G401.6 (cell line): Measurements from ENCODE around the gene HAND1.

Experiments
- FAIRE-seq: peaks from 2 replicates; lab custom pipeline; 2012; peaks lifted over from hg19 to GRCh38; lab: Jason Lieb, UNC

HAND1 gene

DNA sequence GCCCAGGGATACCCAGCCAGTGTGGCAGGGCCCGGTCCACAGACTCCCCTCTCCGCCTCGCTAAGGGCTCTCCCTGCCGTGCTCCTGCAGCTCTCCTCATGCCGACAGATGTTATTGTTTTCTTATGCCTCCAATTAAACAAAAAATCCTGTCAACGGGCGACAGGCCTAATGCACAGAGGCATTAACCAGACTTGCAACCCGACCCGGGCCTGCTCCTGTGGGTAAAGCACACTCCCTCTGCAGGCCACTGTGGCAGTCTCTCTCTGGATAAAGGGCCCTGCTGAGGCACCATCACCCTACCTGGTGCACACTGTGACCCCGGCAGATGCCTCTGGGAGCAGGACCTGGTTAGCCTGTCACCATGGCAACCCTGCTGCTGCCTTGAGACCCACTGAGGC, 27.5 kb upstream of the HAND1 start:
- FAIRE-seq, result no peak

DNA sequence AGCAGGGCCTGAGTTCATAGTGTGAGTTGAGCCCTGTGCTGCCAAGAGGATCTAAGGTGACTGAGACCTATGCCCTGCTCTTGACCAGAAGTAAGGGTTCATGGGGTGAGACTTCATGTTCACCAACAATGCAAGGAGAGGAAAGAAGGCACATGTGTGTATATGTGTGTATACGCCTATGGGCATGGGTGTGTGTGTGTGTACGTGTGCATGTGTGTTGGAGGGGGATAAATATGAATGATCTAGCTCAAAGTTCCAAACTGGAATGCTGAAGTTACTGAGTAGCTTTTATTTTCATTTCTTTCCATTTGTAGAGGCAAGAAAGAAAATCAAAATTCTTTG, 25.6 kb upstream of the HAND1 start:
- no peak for FAIRE-seq

DNA sequence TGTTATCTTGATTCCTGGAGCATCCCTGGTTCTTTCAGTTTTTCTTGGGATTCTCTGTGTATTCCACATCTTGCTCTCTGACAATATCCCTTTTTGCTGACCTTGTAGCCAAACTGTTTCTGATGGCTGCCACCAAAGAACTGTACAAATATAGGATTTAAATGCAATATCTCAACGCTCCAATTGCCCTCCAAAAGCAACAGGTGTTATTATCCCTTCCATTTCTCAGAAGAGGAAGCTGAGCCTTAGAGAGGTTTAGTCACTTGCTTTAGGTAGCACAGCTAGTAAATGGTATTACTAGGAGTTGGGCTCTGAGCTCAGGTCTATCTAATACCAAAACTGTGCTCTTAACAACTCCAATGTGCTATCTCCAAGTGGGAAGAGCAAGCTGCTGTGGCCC, 24.2 kb upstream of the HAND1 start:
- no peak for FAIRE-seq

DNA sequence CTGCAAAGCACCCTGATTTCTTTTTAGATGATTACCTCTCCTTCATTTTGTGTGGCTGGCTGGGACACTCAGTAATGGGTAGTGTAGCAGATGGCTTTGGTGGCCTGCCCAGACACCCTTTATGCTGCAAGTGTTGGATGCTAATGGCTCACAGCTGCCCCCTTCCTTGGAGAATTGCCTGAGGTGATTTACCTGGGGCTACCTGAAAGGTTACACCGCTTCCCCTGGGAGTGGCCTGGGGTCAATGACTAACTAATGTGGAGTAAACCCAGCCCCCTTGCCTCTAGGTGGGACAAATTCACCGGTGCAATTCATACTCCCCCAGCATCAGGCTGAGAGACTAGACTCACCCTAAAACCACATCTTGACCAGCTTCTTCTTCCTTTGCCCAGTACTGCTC, 23.5 kb upstream of the HAND1 start:
- no peak for FAIRE-seq

DNA sequence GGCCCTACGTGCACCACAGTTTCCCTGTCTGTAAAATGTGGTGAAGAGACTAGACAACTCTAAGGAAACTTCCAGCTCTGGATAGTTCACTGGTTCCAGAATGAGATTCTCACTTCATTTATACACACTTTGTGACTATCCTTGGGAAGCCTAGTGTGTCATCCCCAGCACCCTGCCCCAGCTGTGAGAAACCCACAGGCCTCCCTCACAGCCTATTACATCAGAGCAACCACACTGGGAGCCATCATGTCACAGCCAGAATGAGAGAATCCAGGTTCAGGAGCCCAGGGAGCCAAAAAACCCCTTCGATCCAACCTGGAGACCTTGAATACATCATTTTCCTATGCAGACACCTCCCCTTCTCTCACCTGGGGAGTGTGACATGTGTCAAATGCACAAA, 21.0 kb upstream of the HAND1 start:
- no peak for FAIRE-seq

DNA sequence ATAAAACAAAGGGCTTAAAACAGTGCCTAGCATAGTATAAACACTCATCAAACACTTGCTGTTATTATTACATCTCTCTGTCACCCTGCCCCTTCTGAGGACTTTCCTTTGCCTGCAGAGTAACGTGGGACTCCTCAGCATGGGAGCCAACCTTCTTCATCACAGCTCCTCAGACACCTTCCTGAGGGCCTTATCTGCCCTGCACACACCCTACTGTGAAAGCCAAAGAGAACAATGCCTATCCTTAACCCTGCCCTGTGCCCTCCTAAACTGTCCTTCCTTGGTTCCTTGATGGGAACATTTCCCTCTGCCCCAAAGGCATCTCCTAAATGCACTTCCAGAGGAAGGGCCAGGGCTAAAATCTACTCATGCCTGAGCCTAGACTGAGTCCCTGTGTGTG, 20.6 kb upstream of the HAND1 start:
- no peak for FAIRE-seq

DNA sequence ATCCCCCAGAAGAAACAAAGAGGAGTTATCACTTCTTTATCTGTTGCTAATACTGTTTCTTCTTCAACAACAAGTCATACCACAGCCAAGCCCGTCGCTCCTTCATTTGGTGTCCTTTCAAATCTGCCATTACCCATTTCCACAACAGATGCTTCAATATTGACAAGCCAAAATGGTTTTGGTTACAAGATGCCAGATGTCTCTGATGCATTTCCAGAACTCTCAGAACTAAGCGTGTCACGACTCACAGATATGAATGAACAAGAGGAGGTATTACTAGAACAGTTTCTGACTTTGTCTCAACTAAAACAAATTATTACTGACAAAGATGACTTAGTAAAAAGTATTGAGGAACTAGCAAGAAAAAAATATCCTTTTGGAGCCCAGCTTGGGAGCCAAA, 16.0 kb upstream of the HAND1 start:
- no peak for FAIRE-seq

DNA sequence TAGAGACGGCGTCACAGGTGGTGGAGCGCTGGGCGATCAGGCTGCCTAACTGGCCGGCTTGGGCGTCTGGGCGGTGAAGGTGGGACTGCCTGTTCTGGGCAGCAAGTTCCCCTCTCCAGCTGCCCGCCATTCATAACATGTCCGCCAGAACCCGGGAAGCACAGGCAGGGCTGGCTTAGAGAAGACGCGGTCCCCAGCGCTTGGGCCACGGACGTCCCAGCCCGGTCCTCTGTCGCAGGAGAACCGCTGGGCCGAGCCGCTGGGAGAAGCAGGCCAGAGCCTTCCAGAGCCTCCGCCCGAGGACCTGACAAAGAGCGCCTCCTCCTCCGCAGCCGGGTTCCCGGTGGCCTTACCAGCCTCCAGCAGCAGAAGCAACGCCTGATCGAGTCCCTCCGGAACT, 15.2 kb upstream of the HAND1 start:
- FAIRE-seq, result no peak

DNA sequence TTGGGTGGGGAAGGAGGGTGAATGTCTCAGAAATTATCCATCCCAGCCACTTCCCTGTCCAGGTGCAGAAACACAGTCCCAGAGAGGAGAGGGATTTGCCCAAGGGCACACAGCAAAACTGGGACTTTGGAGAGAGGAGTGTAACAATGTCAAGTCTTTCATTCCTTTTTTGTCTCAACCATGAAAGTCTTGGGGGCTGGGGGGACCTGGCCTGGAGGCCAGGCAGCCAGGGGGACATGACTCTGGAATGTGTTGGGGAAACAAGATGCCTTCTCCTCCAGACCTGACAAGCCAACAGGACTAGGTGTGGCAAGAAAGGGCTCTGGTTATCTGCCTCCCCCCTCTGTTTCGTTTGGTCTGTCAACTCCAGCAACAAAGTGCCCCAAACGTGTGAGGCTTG, 13.9 kb upstream of the HAND1 start:
- FAIRE-seq, result no peak

DNA sequence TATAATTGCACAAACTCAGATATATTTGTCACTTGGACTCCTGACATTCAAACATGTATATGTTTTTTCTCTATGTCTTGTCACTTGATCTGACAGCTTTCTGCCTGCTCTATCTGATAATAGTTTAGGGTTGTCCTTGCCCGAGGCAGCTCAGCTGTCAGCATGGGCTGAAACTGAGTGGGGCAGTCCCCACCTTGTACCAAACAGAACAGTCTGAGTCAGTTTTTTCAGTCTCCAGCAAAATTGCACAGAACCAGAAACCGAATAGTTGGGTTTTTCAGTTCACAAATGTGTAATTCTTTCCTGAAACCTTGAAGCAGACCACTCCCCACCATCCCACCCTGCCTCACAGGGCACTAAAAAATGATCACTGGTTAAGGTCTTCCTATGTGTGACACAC, 9.5 kb upstream of the HAND1 start:
- no peak for FAIRE-seq

DNA sequence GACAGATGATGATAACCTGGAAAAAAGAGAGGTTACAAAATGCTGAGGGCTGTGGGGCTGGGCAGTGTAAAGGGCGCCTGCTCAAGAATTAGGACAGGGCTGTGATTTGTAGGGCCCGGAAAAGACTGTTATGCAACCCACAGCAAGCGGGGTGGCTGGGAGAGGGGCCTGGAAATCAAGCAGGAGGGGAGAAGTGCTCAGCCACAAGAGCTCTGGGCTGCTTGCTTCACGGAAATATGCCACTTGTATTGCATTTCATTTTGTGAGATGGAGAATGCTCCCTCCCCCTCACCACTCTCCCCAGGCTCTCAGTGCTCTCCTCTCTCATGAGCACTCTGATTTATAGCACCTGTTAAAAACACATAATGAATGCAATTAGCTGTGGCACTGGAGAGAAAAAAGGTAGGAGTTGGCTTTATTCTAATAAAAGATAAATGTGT, 8.4 kb upstream of the HAND1 start:
- no peak for FAIRE-seq

DNA sequence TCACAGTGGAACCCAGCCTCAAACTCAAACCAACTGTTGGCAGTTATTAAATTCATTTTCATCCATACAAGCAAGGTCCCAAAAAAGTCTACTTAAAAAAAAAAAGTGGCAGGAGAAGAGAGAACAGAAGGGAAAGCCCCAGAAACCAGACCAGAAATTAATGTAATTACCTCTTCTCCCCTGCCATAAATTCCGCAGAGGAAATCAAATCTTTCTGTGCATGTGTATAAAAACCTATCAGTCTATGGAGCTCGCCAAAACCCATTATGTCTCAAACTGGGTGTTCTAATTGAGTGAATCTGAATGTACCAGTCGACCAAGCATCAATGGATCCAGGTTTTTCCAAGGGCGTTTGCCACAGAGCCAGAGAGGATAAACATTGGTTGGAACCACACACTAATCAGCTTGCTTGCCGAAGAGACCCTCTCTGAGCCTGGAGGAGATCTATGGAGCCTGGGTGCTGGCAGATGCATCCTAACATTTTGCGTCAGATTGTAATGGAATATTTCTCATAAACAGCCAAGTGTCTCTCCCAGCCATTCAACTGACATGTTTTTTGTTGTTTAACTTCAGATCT, 7.9 kb upstream of the HAND1 start:
- FAIRE-seq, result no peak

DNA sequence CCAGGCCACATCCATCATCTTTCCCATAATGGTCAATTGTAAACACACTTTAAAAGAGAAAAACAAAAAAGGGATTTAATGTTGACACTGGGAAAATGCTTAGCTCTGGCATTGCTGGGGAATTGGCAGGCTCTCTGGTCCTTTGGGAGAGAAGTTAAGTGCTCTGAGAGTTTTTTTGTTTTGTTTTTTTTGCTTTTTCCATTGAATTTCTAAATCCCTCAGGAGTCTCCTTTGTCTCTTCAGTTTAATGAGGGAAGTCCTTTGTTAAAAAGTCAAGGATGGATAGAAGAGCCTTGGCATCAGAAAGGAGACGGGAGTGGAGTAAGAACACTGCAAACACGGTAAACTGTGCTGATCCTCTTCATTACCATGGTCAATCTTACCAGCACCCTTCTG, 7.1 kb upstream of the HAND1 start:
- no peak for FAIRE-seq

DNA sequence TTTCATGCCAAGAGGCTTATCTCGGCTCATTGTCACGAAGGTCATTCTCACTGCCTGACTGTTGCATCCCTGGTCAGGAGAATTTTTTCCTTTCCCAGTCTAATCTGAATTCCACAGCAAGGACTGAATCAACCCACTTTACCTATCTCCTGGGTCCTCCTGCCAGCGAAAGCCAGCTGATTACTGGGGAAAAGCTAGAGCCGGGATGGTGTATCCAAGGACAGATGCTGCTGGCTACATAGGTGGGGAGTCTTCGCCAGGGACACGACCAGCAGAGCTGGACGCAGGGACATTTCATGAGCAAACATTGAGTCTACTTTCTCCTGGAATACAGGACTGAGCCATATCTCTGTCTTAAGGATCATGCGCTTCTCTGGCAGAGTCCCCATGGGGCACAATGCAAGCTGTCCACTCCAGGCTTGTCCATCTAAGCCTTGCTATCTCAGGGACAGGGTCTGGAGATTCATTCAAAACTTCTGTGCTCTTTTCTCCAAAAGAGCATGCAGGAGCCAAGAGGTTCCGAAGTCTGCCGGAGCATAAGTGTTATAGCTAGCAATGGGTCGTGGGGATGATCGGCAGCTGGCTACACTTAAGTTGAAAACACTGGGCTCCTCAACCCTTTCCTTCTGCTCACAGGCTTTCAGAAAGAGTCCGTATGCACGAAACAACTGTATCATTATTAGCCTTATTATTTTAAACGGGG, 6.5 kb upstream of the HAND1 start:
- FAIRE-seq, result no peak

DNA sequence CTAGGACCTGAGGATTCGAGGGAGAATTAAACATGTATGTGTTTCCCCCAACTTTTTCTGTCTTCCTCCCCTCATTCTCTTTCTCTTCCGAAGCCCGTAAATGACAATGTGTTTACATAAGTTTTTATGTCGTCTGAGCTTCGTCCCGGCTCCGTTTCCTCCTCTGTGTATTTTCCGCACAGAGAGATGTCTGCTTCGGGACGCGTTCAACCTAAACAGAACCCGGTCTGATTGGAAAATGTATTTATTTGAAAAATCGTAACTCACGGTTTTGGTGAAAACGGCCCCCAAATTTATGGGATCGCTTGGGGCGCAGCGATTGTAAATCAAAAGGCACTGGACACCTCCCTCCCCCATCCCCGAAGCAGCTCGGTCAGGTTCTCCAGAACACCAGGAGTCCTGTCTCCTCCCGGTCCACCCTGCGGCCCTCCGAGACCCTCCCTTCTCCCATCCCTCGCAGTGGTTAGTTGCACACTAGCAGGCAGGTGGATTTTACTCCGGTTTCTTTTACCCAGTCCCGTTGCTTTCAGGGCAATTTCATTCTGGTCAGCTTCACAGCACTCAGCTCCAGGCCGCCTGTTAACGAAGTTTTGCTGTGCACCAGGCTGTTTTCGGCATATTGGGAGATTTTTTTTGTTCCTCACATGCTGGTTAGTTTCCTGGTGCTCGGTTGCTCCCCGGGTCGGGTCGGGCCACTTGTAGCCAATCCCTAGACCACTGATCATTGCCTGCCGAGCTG, 5.8 kb upstream of the HAND1 start:
- no peak for FAIRE-seq

DNA sequence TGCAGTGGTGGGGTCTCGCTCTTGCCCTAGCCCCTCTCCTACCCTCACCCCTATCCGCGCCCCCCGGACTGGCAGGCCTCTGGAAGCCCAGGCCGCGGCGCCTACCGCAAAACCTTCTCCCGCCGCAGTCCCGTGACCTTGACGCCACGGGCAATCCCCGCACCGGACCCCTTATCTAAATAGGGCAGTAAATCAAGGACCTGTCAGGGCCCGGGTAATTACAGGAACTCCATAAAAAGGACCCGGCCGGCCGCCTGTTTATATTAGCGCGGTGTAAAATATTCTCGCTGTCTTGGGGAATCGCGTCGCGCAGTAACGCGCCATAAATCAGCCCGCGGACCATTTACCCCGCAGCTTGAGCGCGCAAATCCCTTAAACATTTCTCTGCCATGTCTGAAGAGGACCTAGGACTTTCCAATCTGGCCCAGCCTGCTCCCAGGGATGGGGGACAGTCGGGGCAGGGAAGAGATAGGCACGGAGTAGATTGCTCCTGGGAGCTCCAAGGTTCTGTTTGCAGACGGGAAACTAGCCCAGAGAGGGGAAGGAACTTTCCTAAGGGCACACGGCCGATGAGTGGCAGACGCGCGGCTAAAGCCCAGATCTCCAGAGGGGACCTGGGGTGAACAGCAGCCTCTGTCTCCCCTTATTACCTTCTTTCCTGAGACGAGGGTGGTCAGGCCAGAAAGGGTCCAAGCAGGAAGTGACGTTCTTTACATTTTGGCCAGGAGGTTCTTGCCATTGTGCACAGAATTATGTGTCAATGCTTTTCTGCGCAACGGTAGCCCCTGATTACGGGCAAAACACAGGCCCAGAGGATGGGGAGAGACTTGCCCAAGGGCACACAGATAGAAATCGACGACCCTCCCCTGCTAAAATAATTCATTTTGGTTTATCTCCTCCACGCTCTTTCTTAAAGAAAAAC, 4.8 kb upstream of the HAND1 start:
- no peak for FAIRE-seq

DNA sequence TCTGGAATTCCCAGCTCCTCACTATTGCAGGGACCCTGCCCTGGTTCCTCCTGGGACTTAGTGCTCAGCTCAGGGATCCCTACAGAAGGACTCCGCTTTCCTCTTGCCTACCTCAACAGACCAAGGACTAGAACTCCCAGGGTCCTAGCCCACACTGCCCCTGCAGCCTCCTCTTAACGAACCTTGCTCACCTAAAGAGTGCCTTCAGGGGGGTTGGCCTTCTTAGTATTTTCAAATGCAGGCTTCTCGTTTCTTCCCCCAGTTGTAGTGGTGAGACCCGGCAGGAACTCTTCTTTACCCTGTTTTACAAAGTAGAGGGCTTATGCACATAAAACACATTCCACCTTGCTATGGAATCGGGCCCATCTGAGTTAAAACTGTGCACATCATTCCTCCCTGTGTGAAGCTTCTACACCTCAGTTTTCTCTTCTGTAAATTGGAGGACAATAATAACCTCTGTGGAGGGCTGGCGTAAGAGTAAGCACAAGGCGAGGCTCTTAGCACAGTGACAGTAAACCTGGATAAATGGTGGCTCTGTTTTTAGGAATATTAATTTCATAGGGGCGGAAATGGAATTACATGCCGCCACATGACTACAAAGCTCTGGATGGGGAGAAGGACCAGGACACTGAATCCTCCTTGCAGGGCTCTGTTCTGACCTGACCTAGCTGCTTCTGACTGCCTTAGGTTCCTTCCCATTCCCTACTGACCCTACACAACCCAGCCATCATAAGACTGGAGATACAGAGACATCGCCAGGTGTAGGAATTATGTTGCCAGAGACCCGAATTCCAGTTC, 3.8 kb upstream of the HAND1 start:
- no peak for FAIRE-seq

DNA sequence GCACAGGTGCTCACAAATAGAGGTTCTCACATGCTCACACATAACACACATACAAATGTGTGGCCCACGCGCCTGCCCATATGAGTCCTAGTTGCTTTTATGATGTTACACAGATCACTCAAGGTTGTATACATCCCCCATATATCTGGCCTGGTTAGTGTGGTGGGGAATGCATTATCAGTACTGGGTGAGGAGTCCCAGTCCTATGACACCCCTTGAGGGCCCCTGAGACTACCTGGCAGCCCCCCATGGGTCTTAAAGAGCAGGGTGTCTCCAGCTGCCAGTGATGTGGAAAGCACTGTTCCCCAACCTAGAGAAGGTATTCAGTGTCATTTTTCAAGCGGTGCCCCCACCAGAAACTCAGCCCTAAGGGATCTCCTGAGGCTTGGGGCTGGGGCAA, 2.8 kb upstream of the HAND1 start:
- FAIRE-seq, result no peak

DNA sequence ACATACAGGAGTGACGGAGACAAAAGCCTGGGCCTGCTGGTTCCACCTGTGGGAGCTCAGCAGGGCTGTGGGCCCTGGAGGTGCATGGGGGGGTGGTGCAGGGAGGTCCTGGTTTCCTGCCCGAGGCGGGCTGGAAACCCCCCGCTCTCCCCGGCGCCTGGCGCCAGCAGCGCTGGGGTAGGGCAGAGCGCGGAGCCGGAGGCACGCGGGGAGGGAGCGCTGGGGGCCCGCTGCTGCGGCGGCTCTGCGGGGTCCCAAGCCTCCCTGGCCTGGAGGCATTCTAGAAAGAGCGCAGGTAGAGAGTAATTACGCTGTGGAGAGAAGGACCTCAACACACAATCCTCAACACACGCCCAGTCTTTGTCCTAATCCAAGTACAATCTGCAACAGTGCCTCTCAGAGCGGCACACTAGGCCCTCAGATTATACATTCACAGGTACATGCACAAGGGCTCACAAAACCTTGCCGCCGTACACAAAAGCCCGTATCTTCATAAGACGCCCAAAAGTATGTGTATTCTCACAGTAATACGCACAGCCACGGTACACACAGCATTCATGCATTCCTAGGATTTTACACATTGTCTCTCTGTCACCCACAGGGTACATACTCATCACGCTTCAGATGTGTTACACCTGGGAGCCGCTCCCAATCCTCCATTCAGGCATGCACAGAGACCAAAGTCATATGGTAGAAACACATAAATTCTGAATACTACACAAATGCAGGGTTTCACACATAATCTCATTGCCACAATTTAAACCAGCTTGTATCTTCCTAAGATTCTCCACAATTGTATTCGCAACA, 2.1 kb upstream of the HAND1 start:
- no peak for FAIRE-seq

DNA sequence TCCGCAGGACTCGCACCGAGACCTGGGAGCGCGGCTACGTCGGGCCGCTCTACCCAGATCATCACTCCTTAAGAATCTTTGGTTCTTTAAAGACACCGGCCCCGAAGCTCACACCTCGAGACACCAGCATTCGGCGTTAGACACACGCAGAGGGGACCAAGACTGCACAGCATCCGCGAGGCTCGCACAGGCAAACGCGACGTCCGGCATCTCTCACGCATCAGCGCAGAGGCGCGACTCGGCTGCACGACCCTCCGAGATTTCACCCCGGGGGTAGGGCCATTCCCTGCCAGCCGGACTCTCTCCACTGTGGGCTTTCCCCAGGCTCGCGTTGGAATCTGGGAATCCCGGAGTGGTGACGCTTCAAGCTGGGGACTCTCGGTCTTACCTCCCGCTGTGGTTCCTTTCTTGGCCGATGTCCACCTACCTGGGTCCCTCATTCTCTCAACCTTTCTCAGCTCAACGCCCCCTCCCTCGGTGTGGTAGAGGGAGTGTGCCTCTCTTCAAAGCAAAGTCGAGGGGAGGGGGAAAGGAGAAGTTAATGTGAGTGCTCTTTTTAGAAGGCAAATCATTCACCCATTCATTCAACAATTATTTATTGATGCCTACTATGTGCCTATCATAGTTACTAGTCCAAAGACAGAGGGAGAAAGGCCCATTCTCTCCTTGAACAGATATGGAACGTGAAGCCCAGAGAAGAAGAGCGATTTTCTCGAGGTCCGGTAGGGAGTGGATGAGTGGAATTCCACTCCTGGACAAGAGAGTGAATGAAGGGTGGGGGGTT, 1.3 kb upstream of the HAND1 start:
- FAIRE-seq, result no peak
